HEK293 (cell line): ENCODE data around the gene HOXC10.

ENCODE experiments used
- CTCF ChIA-PET: fragments of 350-600 bp; formaldehyde crosslinking; extraction: SDS; loops from one replicate; lab custom pipeline; 2021; ENCODE audit warnings: antibody characterized with exemption; lab: Yijun Ruan, JAX
- POLR2A ChIA-PET: fragments of 300-600 bp; formaldehyde crosslinking; extraction: SDS; loops from one replicate; lab custom pipeline; 2020; ENCODE audit warnings: antibody characterized with exemption, inconsistent platforms; lab: Yijun Ruan, JAX
- H3K27ac ChIP-seq: fragments of 200-500 bp; sonication (Bioruptor generic); 2 replicates; pipeline ENCODE4 v1.5.1; 2014; ENCODE audit warnings: low read depth, low read length, control low read depth, inconsistent platforms; ENCODE audit errors: extremely low read depth
- H3K36me3 ChIP-seq, 2 experiments: fragments of 200-500 bp in 1 of 2; sonication (Bioruptor generic) in 1 of 2; 1 replicate in 1 of 2; 2 replicates in 1 of 2; pipeline ENCODE4 v1.5.1; 2014 to 2017; ENCODE audit warnings: inconsistent platforms in 2 of 2, low read length in 2 of 2; ENCODE audit not compliant: control insufficient read depth in 2 of 2, insufficient read depth in 1 of 2
- H3K4me1 ChIP-seq: fragments of 200-500 bp; sonication (Bioruptor generic); 2 replicates; pipeline ENCODE4 v1.5.1; 2014; ENCODE audit warnings: mild to moderate bottlenecking, low read length, inconsistent platforms; ENCODE audit not compliant: control insufficient read depth, insufficient read depth
- H3K4me3 ChIP-seq: 2 replicates; pipeline ENCODE4 v1.5.1; 2011; ENCODE audit warnings: low read depth, mild to moderate bottlenecking, control low read depth, low read length, moderate library complexity
- H3K9me3 ChIP-seq: fragments of 200-500 bp; sonication (Bioruptor generic); 2 replicates; pipeline ENCODE4 v1.5.1; 2014; ENCODE audit warnings: low read depth, low read length, inconsistent platforms; ENCODE audit not compliant: control insufficient read depth, insufficient read depth
- BCL11B ChIP-seq: fragments of 450-650 bp; formaldehyde crosslinking; IDR thresholded peaks from 2 replicates; pipeline ENCODE4 v1.5.1; 2016; ENCODE audit warnings: low read depth, missing biosample characterization, missing genetic modification characterization
- BCL6B ChIP-seq: fragments of 450-650 bp; formaldehyde crosslinking; IDR thresholded peaks from 2 replicates; pipeline ENCODE4 v1.5.1; 2017; ENCODE audit warnings: missing biosample characterization, missing genetic modification characterization
- GLIS1 ChIP-seq: fragments of 450-650 bp; formaldehyde crosslinking; IDR thresholded peaks from 2 replicates; pipeline ENCODE4 v1.5.1; 2016; ENCODE audit warnings: missing biosample characterization, missing genetic modification characterization
- GLIS2 ChIP-seq: fragments of 450-650 bp; formaldehyde crosslinking; IDR thresholded peaks from 2 replicates; pipeline ENCODE4 v1.5.1; 2016; ENCODE audit warnings: missing biosample characterization, missing genetic modification characterization
- IKZF3 ChIP-seq: fragments of 450-650 bp; IDR thresholded peaks from 2 replicates; pipeline ENCODE4 v1.5.0; 2018; ENCODE audit warnings: missing biosample characterization, mild to moderate bottlenecking, missing genetic modification characterization, moderate library complexity
- KLF16 ChIP-seq: fragments of 450-650 bp; formaldehyde crosslinking; IDR thresholded peaks from 2 replicates; pipeline ENCODE4 v1.5.1; 2017; ENCODE audit warnings: missing biosample characterization, missing genetic modification characterization
- OSR2 ChIP-seq: fragments of 450-650 bp; formaldehyde crosslinking; IDR thresholded peaks from 2 replicates; pipeline ENCODE4 v1.5.1; 2016; ENCODE audit warnings: missing biosample characterization, missing genetic modification characterization
- OVOL3 ChIP-seq: fragments of 450-650 bp; formaldehyde crosslinking; IDR thresholded peaks from 2 replicates; pipeline ENCODE4 v1.5.1; 2016; ENCODE audit warnings: missing biosample characterization, missing genetic modification characterization
- PRDM1 ChIP-seq: fragments of 450-650 bp; formaldehyde crosslinking; IDR thresholded peaks from 2 replicates; pipeline ENCODE4; 2016; ENCODE audit warnings: missing biosample characterization, missing genetic modification characterization
- SETDB1 ChIP-seq: IDR thresholded peaks from one replicate; pipeline ENCODE4 v1.6.1; 2017; ENCODE audit warnings: mild to moderate bottlenecking, low read length, moderate library complexity, mixed read lengths; ENCODE audit not compliant: insufficient read length
- SP2 ChIP-seq: fragments of 450-650 bp; formaldehyde crosslinking; IDR thresholded peaks from 2 replicates; pipeline ENCODE4 v1.5.1; 2016; ENCODE audit warnings: missing biosample characterization, missing genetic modification characterization
- TCF7L2 ChIP-seq: IDR thresholded peaks from 2 replicates; pipeline ENCODE4 v1.6.1; 2011; ENCODE audit warnings: low read depth, mild to moderate bottlenecking, inconsistent platforms, low read length, moderate library complexity, borderline replicate concordance
- ZBTB17 ChIP-seq: fragments of 450-650 bp; formaldehyde crosslinking; IDR thresholded peaks from 2 replicates; pipeline ENCODE4 v1.5.1; 2016; ENCODE audit warnings: missing biosample characterization, missing genetic modification characterization
- ZEB2 ChIP-seq: fragments of 450-650 bp; formaldehyde crosslinking; IDR thresholded peaks from 2 replicates; pipeline ENCODE4 v1.5.1; 2016; ENCODE audit warnings: missing biosample characterization, missing genetic modification characterization
- ZFP41 ChIP-seq: fragments of 450-650 bp; formaldehyde crosslinking; IDR thresholded peaks from 2 replicates; pipeline ENCODE4 v1.5.1; 2016; ENCODE audit warnings: missing biosample characterization, missing genetic modification characterization, borderline replicate concordance
- ZNF140 ChIP-seq: fragments of 450-650 bp; formaldehyde crosslinking; IDR thresholded peaks from 2 replicates; pipeline ENCODE4 v1.5.1; 2016; ENCODE audit warnings: missing biosample characterization, missing genetic modification characterization
- ZNF155 ChIP-seq: fragments of 450-650 bp; formaldehyde crosslinking; IDR thresholded peaks from 2 replicates; pipeline ENCODE4 v1.5.1; 2016; ENCODE audit warnings: missing biosample characterization, missing genetic modification characterization
- ZNF202 ChIP-seq: fragments of 450-650 bp; formaldehyde crosslinking; IDR thresholded peaks from 2 replicates; pipeline ENCODE4 v1.5.1; 2016; ENCODE audit warnings: missing biosample characterization, missing genetic modification characterization, borderline replicate concordance
- ZNF214 ChIP-seq: fragments of 450-650 bp; formaldehyde crosslinking; IDR thresholded peaks from 2 replicates; pipeline ENCODE4 v1.5.1; 2017; ENCODE audit warnings: missing biosample characterization, mild to moderate bottlenecking, missing genetic modification characterization, borderline replicate concordance
- ZNF324 ChIP-seq: fragments of 450-650 bp; formaldehyde crosslinking; IDR thresholded peaks from 2 replicates; pipeline ENCODE4 v1.5.1; 2016; ENCODE audit warnings: missing biosample characterization, missing genetic modification characterization
- ZNF366 ChIP-seq: fragments of 450-650 bp; formaldehyde crosslinking; conservative IDR thresholded peaks from 2 replicates; pipeline ENCODE4 v1.5.1; 2016; ENCODE audit warnings: missing biosample characterization, missing genetic modification characterization
- ZNF391 ChIP-seq: fragments of 450-650 bp; formaldehyde crosslinking; IDR thresholded peaks from 2 replicates; pipeline ENCODE4 v1.5.1; 2016; ENCODE audit warnings: low read depth, missing biosample characterization, missing genetic modification characterization, borderline replicate concordance
- ZNF398 ChIP-seq: fragments of 450-650 bp; formaldehyde crosslinking; IDR thresholded peaks from 2 replicates; pipeline ENCODE4 v1.5.1; 2017; ENCODE audit warnings: missing biosample characterization, missing genetic modification characterization
- ZNF555 ChIP-seq: fragments of 450-650 bp; formaldehyde crosslinking; conservative IDR thresholded peaks from 2 replicates; pipeline ENCODE4 v1.5.1; 2017; ENCODE audit warnings: missing biosample characterization, mild to moderate bottlenecking, missing genetic modification characterization, inconsistent platforms
- ZNF580 ChIP-seq: fragments of 450-650 bp; formaldehyde crosslinking; IDR thresholded peaks from 2 replicates; pipeline ENCODE4 v1.5.1; 2016; ENCODE audit warnings: missing biosample characterization, missing genetic modification characterization
- ZNF626 ChIP-seq: fragments of 450-650 bp; sonication (Bioruptor Pico); formaldehyde crosslinking; IDR thresholded peaks from 2 replicates; pipeline ENCODE4 v1.5.1; 2018; ENCODE audit warnings: missing biosample characterization, missing genetic modification characterization, inconsistent platforms
- ZNF654 ChIP-seq: fragments of 450-650 bp; formaldehyde crosslinking; IDR thresholded peaks from 2 replicates; pipeline ENCODE4 v1.5.1; 2016; ENCODE audit warnings: low read depth, missing biosample characterization, missing genetic modification characterization
- ZNF658 ChIP-seq: fragments of 450-650 bp; formaldehyde crosslinking; IDR thresholded peaks from 2 replicates; pipeline ENCODE4; 2016; ENCODE audit warnings: missing biosample characterization, missing genetic modification characterization
- ZNF785 ChIP-seq: fragments of 450-650 bp; formaldehyde crosslinking; IDR thresholded peaks from 2 replicates; pipeline ENCODE4 v1.5.1; 2016; ENCODE audit warnings: missing biosample characterization, missing genetic modification characterization
- ZNF792 ChIP-seq: fragments of 450-650 bp; formaldehyde crosslinking; IDR thresholded peaks from 2 replicates; pipeline ENCODE4 v1.5.1; 2016; ENCODE audit warnings: missing biosample characterization, missing genetic modification characterization
- ZSCAN16 ChIP-seq: fragments of 450-650 bp; formaldehyde crosslinking; IDR thresholded peaks from 2 replicates; pipeline ENCODE4 v1.5.1; 2016; ENCODE audit warnings: missing biosample characterization, missing genetic modification characterization
- TF ChIP-seq, protein P1 (sequence below): fragments of 450-650 bp; formaldehyde crosslinking; IDR thresholded peaks from 2 replicates; pipeline ENCODE4 v1.5.1; 2016; ENCODE audit warnings: missing biosample characterization, missing genetic modification characterization
- TF ChIP-seq, protein P2 (sequence below): fragments of 450-650 bp; formaldehyde crosslinking; IDR thresholded peaks from 2 replicates; pipeline ENCODE4 v1.5.1; 2016; ENCODE audit warnings: missing biosample characterization, missing genetic modification characterization

The HOXC10 gene

DNA sequence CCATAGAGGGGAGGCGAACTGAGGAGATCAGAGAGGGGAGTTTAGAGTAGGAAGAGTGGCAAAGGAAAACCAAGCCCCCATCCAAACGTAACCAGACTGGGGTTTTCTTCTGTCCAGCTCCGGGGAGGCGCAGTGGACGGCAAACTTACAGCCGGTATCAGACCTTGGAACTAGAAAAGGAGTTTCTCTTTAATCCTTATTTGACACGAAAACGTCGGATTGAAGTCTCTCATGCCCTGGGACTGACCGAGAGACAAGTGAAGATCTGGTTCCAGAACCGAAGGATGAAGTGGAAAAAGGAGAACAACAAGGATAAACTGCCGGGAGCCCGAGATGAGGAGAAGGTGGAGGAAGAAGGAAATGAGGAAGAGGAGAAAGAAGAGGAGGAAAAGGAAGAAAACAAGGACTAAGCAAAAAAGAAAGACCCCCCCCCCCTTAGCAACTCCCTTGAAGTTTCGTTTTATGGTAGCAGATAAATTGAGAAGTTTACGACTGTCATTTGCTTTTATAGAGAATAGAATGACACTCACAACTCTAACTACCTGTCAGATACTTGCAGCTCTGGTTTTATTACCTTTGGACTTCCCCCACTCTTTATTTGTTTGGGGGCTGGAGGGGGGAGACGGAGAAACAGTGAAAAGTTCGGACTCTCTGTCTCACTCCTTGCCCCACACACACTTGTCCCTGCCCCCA lies 26.2 kb downstream of the HOXC10 start:
- Histone ChIP-seq H3K4me1 (peaks cover 48% of the 10 kb centered on the region), H3K9me3 (no peaks in the 10 kb centered on the region), H3K4me3 (no peak overlapping the region), H3K27ac (peak overlapping the region; percentile 93), H3K36me3 (no peaks in the 10 kb centered on the region)
- POLR2A ChIA-PET = interaction anchor here (0.6 kb wide), 1 partner anchor 178 kb away, joined by 6 read pairs; the partner anchor contains the start of gene SMUG1
- CTCF ChIA-PET = no interaction called here
- peak; percentile 73 for TF ChIP-seq ZBTB17 (tag by site-specific recombination)
- TF ChIP-seq GLIS2 (tag by site-specific recombination) = no peak
- TF ChIP-seq BCL6B (tag by site-specific recombination) = peak; percentile 6; the same call in 1 of the 2 replicates
- TF ChIP-seq, protein P1, sequence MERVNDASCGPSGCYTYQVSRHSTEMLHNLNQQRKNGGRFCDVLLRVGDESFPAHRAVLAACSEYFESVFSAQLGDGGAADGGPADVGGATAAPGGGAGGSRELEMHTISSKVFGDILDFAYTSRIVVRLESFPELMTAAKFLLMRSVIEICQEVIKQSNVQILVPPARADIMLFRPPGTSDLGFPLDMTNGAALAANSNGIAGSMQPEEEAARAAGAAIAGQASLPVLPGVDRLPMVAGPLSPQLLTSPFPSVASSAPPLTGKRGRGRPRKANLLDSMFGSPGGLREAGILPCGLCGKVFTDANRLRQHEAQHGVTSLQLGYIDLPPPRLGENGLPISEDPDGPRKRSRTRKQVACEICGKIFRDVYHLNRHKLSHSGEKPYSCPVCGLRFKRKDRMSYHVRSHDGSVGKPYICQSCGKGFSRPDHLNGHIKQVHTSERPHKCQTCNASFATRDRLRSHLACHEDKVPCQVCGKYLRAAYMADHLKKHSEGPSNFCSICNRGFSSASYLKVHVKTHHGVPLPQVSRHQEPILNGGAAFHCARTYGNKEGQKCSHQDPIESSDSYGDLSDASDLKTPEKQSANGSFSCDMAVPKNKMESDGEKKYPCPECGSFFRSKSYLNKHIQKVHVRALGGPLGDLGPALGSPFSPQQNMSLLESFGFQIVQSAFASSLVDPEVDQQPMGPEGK (tag by site-specific recombination) = peak; percentile 68
- 0 out of 2 replicates have a peak, but pooled peaks have one; percentile 5 for TF ChIP-seq ZNF654 (tag by site-specific recombination)
- peak; percentile 45; the same call in 1 of the 2 replicates for TF ChIP-seq ZEB2 (tag by site-specific recombination)
- no peak for TF ChIP-seq ZNF324 (tag by site-specific recombination)
- TF ChIP-seq KLF16 (tag by site-specific recombination) = no peak
- no peak for TF ChIP-seq ZNF555 (tag by site-specific recombination)
- no peak for TF ChIP-seq SP2
- peak; percentile 83 for TF ChIP-seq OVOL3 (tag by site-specific recombination)
- TF ChIP-seq ZNF785 = no peak
- no peak for TF ChIP-seq ZFP41
- TF ChIP-seq ZNF391 (tag by site-specific recombination) = peak; percentile 72; the same call in 1 of the 2 replicates
- TF ChIP-seq ZNF626 (tag by site-specific recombination) = no peak
- peak; percentile 81 for TF ChIP-seq TCF7L2
- TF ChIP-seq OSR2 (tag by site-specific recombination) = peak; percentile 84
- TF ChIP-seq ZNF366 (tag by site-specific recombination) = peak; percentile 92
- TF ChIP-seq GLIS1 (tag by site-specific recombination) = no peak; the same call in 1 of the 2 replicates
- TF ChIP-seq ZNF202 (tag by site-specific recombination) = no peak
- no peak for TF ChIP-seq ZNF658 (tag by site-specific recombination)
- TF ChIP-seq PRDM1 = peak; percentile 62
- peak; percentile 83; the same call in 1 of the 2 replicates for TF ChIP-seq BCL11B (tag by site-specific recombination)
- TF ChIP-seq ZNF792 (tag by site-specific recombination) = no peak
- TF ChIP-seq, protein P2, sequence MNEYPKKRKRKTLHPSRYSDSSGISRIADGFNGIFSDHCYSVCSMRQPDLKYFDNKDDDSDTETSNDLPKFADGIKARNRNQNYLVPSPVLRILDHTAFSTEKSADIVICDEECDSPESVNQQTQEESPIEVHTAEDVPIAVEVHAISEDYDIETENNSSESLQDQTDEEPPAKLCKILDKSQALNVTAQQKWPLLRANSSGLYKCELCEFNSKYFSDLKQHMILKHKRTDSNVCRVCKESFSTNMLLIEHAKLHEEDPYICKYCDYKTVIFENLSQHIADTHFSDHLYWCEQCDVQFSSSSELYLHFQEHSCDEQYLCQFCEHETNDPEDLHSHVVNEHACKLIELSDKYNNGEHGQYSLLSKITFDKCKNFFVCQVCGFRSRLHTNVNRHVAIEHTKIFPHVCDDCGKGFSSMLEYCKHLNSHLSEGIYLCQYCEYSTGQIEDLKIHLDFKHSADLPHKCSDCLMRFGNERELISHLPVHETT (tag by site-specific recombination) = 0 out of 2 replicates have a peak, but pooled peaks have one; percentile 20
- TF ChIP-seq ZNF398 = peak; percentile 94
- peak; percentile 69 for TF ChIP-seq IKZF3 (tag by site-specific recombination)
- TF ChIP-seq ZSCAN16 (tag by site-specific recombination) = no peak
- TF ChIP-seq ZNF155 (tag by site-specific recombination) = no peak
- no peak for TF ChIP-seq ZNF214 (tag by site-specific recombination)
- TF ChIP-seq ZNF140 (tag by site-specific recombination) = no peak
- no peak for TF ChIP-seq SETDB1
- TF ChIP-seq ZNF580 (tag by site-specific recombination) = peak; percentile 86; the same call in 1 of the 2 replicates
